A549 (cell line): ENCODE results near the gene RNU1-2. TPM values are rescaled to one million over a fixed set of nuclear protein-coding genes. Genes with fewer than 3 reads are reported as not detected.
"Not testable (repeated sequence)": the region's sequence is repeated elsewhere in the genome, so short reads cannot be mapped to it uniquely, and the experiment has no call there.

ENCODE experiments used
- ATAC-seq, 2 experiments: fragments of 200-7000 bp in 1 of 2; fragments of >200 bp in 1 of 2; cut with Nextera tagmentation in 1 of 2; cut with Tn5 transposase in 1 of 2; 3 replicates each; pipeline versions ENCODE4 v1.8.0 to v1.9.1; 2018 to 2020; ENCODE audit warnings: mild to moderate bottlenecking in 1 of 2, moderate library complexity in 1 of 2
- CTCF ChIA-PET: fragments of 300-600 bp; sonication (Branson Sonifier 250); formaldehyde crosslinking; extraction: SDS; loops from one replicate; lab custom pipeline; 2021; ENCODE audit warnings: antibody characterized with exemption, inconsistent platforms; lab: Yijun Ruan, JAX
- POLR2A ChIA-PET: fragments of 350-600 bp; formaldehyde crosslinking; extraction: SDS; loops from one replicate; lab custom pipeline; 2021; ENCODE audit warnings: antibody characterized with exemption, inconsistent platforms; lab: Yijun Ruan, JAX
- DNase-seq, 2 experiments: peaks; one replicate each; pipeline versions ENCODE4 v3.0.0 to v3.0.0-alpha.2; 2011 to 2016; ENCODE audit warnings: low read depth in 1 of 2, low spot score in 1 of 2
- FAIRE-seq: peaks from 2 replicates; lab custom pipeline; 2011; peaks lifted over from hg19 to GRCh38; lab: Jason Lieb, UNC
- H3K27ac ChIP-seq, 2 experiments: fragments of >200 bp; sonication (Bioruptor Twin); formaldehyde crosslinking; 3 replicates each; pipeline ENCODE4 v1.5.1; 2016 to 2017
- H3K4me1 ChIP-seq: fragments of >200 bp; sonication (Bioruptor Twin); formaldehyde crosslinking; 3 replicates; pipeline ENCODE4 v1.6.1; 2016
- H3K4me2 ChIP-seq: fragments of >200 bp; sonication (Bioruptor Twin); formaldehyde crosslinking; 3 replicates; pipeline ENCODE4 v1.6.1; 2016
- H3K4me3 ChIP-seq: fragments of >200 bp; sonication (Bioruptor Twin); formaldehyde crosslinking; 3 replicates; pipeline ENCODE4 v1.5.1; 2016
- H3K9me3 ChIP-seq: fragments of >200 bp; sonication (Bioruptor Twin); formaldehyde crosslinking; 3 replicates; pipeline ENCODE4 v1.6.1; 2016
- ATOH8 ChIP-seq: fragments of 250-450 bp; sonication (Bioruptor Pico); IDR thresholded peaks from 2 replicates; pipeline ENCODE4 v1.5.0; 2020; ENCODE audit warnings: low read depth, mild to moderate bottlenecking, moderate library complexity
- CHD4 ChIP-seq: fragments of 200-600 bp; sonication (generic); IDR thresholded peaks from 2 replicates; pipeline ENCODE4 v1.6.1; 2016; ENCODE audit warnings: antibody characterized with exemption, mild to moderate bottlenecking, borderline replicate concordance
- EHF ChIP-seq: fragments of 250-450 bp; sonication (Bioruptor Pico); IDR thresholded peaks from 2 replicates; pipeline ENCODE4 v1.5.0; 2020; ENCODE audit warnings: mild to moderate bottlenecking
- ESRRA ChIP-seq: fragments of 150-350 bp; IDR thresholded peaks from 2 replicates; pipeline ENCODE4 v1.6.1; 2014; ENCODE audit warnings: mild to moderate bottlenecking, low read length, borderline replicate concordance
- FOXS1 ChIP-seq: fragments of 250-450 bp; sonication (Bioruptor Pico); IDR thresholded peaks from 2 replicates; pipeline ENCODE4 v1.5.0; 2020; ENCODE audit warnings: mild to moderate bottlenecking, moderate library complexity
- HOXB5 ChIP-seq: fragments of 250-450 bp; sonication (Bioruptor Pico); IDR thresholded peaks from 2 replicates; pipeline ENCODE4 v1.5.0; 2020; ENCODE audit warnings: mild to moderate bottlenecking, moderate library complexity
- JUN ChIP-seq, 2 experiments: fragments of >200 bp; sonication (Bioruptor Twin); formaldehyde crosslinking; IDR thresholded peaks; 2 replicates in 1 of 2; 3 replicates in 1 of 2; pipeline ENCODE4 v1.6.1; 2016 to 2017
- KDM1A ChIP-seq: fragments of 200-600 bp; sonication (generic); IDR thresholded peaks from 2 replicates; pipeline ENCODE4 v1.6.1; 2016; ENCODE audit warnings: low read depth, mild to moderate bottlenecking
- KDM5A ChIP-seq: fragments of 200-600 bp; sonication (generic); IDR thresholded peaks from 2 replicates; pipeline ENCODE4 v1.6.1; 2016; ENCODE audit warnings: antibody characterized with exemption, mild to moderate bottlenecking
- MAFK ChIP-seq: fragments of 450-650 bp; IDR thresholded peaks from 2 replicates; pipeline ENCODE4 v1.6.1; 2014; ENCODE audit not compliant: partially characterized antibody
- NFE2L2 ChIP-seq: fragments of 150-350 bp; conservative IDR thresholded peaks from 2 replicates; pipeline ENCODE4 v1.6.1; 2014; ENCODE audit warnings: low read length
- POLR2A ChIP-seq: IDR thresholded peaks from 2 replicates; pipeline ENCODE4 v1.6.1; 2012; ENCODE audit warnings: mild to moderate bottlenecking, low read length
- SREBF2 ChIP-seq: fragments of 450-650 bp; IDR thresholded peaks from 2 replicates; pipeline ENCODE4 v1.6.1; 2014; ENCODE audit warnings: mild to moderate bottlenecking, moderate library complexity
- ZFP36 ChIP-seq: fragments of 450-650 bp; IDR thresholded peaks from 2 replicates; pipeline ENCODE4 v1.6.1; 2014; ENCODE audit warnings: borderline replicate concordance; ENCODE audit not compliant: partially characterized antibody
- WGBS: methylation state at CpG from one replicate; pipeline ENCODE4 v1.1.6; 2017; ENCODE audit errors: missing lambda C conversion rate; 5-methylcytosine and 5-hydroxymethylcytosine counted together
- polyA plus RNA-seq, 4 experiments: library from polyadenylated mRNA; depleted of rRNA in 3 of 4; stranded (reverse); fragments of >200 nt; fragmentation: RNase III in 1 of 4; extraction: RNeasy Plus Mini Kit Qiagen cat#74134 plus additional on column Dnase treatment in 1 of 4; gene quantifications; 2 replicates in 3 of 4; 3 replicates in 1 of 4; pipeline ENCODE4 v1.2.3, GENCODE V29; 2011 to 2017
- TF ChIP-seq, protein P1 (sequence below): IDR thresholded peaks from 2 replicates; pipeline ENCODE4 v1.6.1; 2012; ENCODE audit warnings: low read depth, borderline replicate concordance
- TF ChIP-seq, protein P2 (sequence below): IDR thresholded peaks from 2 replicates; pipeline ENCODE4 v1.6.1; 2012

RNU1-2 gene
- polyA plus RNA-seq, 2 of the 4 experiments (the other 2 are of a cell fraction): 6.6 to 56.2 TPM

- not testable (repeated sequence) for FAIRE-seq
Observed at GRCh38 chr1:16872152-16873075, 23.4 kb upstream of the RNU1-2 start.

GRCh38 chr1:16873076-16873879, 22.5 kb upstream of the RNU1-2 start:
- TF ChIP-seq, protein P1, sequence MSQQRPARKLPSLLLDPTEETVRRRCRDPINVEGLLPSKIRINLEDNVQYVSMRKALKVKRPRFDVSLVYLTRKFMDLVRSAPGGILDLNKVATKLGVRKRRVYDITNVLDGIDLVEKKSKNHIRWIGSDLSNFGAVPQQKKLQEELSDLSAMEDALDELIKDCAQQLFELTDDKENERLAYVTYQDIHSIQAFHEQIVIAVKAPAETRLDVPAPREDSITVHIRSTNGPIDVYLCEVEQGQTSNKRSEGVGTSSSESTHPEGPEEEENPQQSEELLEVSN: peak; percentile 89
- peak; percentile 20; the same call in 1 of the 2 replicates for TF ChIP-seq POLR2A
- TF ChIP-seq, protein P2, sequence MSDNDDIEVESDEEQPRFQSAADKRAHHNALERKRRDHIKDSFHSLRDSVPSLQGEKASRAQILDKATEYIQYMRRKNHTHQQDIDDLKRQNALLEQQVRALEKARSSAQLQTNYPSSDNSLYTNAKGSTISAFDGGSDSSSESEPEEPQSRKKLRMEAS: peak; percentile 68; the same call in 1 of the 2 replicates
- peak; percentile 59 to 92 for ATAC-seq
- H3K27ac ChIP-seq: peak overlapping the region; percentile 65 to 81
- H3K4me3 ChIP-seq: peak overlapping the region; percentile 36
- peak overlapping the region; percentile 94 for H3K4me2 ChIP-seq
- 14% methylated on average over 18 of the region's 52 CpGs for WGBS
- peak in 1 of 2 experiments; percentile 70 for DNase-seq
- ChIA-PET POLR2A (interaction anchor here (1.0 kb wide), 1 partner anchor 260 kb away, joined by 3 read pairs; the partner anchor contains the start of gene NBPF1), CTCF (interaction anchor here (0.7 to 1.7 kb wide), 3 partner anchors 9 to 166 kb away, joined by 3 to 5 read pairs (median 4); no protein-coding TSS in a partner anchor)
- not testable (repeated sequence) for H3K4me1 ChIP-seq, FAIRE-seq, H3K9me3 ChIP-seq

More at GRCh38 chr1:16872152-16873075, 23.4 kb upstream of the RNU1-2 start:
- Histone ChIP-seq H3K27ac (peak overlapping the region; percentile 6 to 81; a peak in 3 of 6 replicates), H3K4me2 (peak overlapping the region; percentile 94), H3K4me3 (peak overlapping the region; percentile 36)
- ATAC-seq (peak; percentile 93 to 98), DNase-seq (peak; percentile 76 to 94)
- ChIA-PET CTCF (interaction anchor here (0.7 kb wide), 1 partner anchor 10 kb away, joined by 4 read pairs; no protein-coding TSS in a partner anchor), POLR2A (interaction anchor here (1.0 kb wide), 1 partner anchor 259 kb away, joined by 3 read pairs; the partner anchor contains the start of gene NBPF1)
- H3K9me3 ChIP-seq, H3K4me1 ChIP-seq: not testable (repeated sequence)
- 31% methylated on average over 50 of the region's 66 CpGs for WGBS
- TF ChIP-seq JUN (IDR thresholded peaks at IDR 0.05) (peak in 1 of 2 experiments; percentile 34; a peak in 1 of 5 replicates), ZFP36 (peak; percentile 10), SREBF2 (peak; percentile 35; the same call in 1 of the 2 replicates)
- TF ChIP-seq, protein P2: peak; percentile 43; the same call in 1 of the 2 replicates

DNA sequence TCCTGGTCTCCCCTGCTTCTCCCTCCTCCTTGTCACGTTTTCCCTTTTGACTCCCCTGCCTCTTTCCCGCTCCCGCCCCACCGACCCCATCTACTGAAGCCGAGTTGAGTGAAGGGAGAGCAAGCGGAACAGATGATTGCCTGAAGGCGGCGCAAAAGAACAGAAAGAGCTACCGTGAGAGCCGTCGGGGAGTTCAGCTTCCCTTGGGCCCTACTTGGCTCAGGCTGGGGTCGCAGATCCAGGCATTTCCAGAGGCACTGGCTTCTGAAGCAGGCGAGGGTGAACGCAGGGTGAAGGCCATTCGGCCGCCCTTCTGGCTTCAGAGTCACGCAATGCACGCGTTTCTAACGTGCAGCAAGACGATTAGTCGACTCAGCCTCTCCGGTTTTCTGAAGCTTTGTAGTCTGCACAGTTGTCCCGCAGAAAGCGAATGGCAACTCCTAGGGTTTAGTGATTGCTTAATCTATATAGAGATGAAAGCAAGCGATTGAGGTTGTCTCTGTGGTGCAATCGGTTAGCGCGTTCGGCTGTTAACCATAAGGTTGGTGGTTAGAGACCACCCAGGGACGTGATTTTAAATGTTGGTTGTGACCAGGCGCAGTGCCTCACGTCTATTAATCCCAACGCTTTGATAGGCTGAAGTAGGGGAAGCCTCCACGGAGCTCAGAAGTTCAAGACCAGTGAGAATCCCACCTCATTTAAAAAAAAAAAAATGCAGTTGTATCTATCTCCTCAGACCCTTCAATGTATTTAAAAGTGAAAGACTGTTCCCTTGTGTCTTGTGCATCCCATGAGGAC, 20.6 kb upstream of the RNU1-2 start:
- POLR2A ChIA-PET, H3K4me1 ChIP-seq, H3K27ac ChIP-seq, H3K4me2 ChIP-seq, DNase-seq, FAIRE-seq, ATAC-seq, H3K9me3 ChIP-seq, H3K4me3 ChIP-seq: not testable (repeated sequence)
- WGBS: 92% methylated on average over 22 of the region's 35 CpGs
- CTCF ChIA-PET: interaction anchor here (0.7 to 1.7 kb wide), 2 partner anchors 168 to 267 kb away, joined by 3 to 5 read pairs; no protein-coding TSS in a partner anchor

DNA sequence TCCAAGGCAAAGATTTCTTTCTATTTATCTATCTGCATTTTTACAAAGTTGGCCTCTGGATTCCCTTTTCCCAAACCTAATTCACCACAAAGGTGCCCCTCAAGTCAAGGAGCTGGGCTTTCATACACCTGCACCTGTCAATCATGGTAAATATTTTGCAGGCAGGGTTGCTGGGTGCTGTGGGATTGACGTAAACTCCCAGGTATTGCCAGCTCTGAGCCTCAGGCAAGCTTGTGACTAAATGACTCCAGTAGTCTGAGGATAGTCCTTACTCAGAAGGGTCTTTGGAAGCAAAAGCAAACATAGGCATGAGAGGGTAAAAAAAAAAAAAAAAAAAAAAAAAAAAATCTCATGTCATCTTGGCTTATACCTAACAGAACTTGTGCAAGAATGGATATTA, 14.0 kb upstream of the RNU1-2 start:
- POLR2A ChIA-PET, ATAC-seq: not testable (repeated sequence)

DNA sequence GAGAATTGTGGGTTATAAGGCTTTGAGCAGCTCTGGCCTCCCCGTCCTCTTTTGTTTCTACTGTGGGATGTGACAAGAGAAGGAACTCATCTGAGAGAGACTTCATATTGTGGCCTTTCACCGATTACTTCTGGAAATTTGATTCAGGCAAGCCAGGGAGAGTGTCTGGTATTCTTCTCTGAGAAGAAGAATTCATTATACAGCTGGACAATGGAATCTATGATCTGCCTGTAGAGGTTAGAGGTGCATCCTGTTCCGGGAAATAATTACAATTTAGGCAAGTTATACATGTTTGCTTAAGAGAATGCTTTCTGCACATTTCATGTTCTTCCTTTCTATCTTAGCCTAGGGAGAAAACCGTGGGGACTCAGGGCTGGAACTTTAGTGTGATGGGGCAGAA, 12.8 kb upstream of the RNU1-2 start:
- CTCF ChIA-PET: interaction anchor here (0.6 to 1.8 kb wide), 3 partner anchors 10 to 262 kb away, joined by 3 to 6 read pairs (median 4); no protein-coding TSS in a partner anchor
- DNase-seq: no peak
- H3K9me3 ChIP-seq: no peaks in the 10 kb centered on the region
- H3K4me2 ChIP-seq: no peak overlapping the region
- ATAC-seq: no peak
- H3K4me3 ChIP-seq: no peak overlapping the region
- 47% methylated on average over 4 of the region's 4 CpGs for WGBS
- POLR2A ChIA-PET: no interaction called here
- no peak overlapping the region for H3K27ac ChIP-seq
- peaks cover 3% of the 10 kb centered on the region; the same call in 2 of the 3 replicates for H3K4me1 ChIP-seq
- FAIRE-seq: no peak
- TF ChIP-seq CHD4 (no peak), HOXB5 (CRISPR knock-in tag) (no peak), MAFK (no peak), KDM1A (no peak), ZFP36 (no peak), ATOH8 (CRISPR knock-in tag) (no peak), FOXS1 (no peak), NFE2L2 (no peak), KDM5A (no peak), EHF (no peak), ESRRA (no peak)
- TF ChIP-seq, protein P2: no peak

More for the DNA sequence above, 14.0 kb upstream of the RNU1-2 start:
- not testable (repeated sequence) for H3K4me1 ChIP-seq, H3K4me2 ChIP-seq, H3K4me3 ChIP-seq, FAIRE-seq, H3K27ac ChIP-seq, DNase-seq, H3K9me3 ChIP-seq
- WGBS: 100% methylated on average over 1 of the region's 1 CpG
- CTCF ChIA-PET: interaction anchor here (1.8 kb wide), 2 partner anchors 9 to 261 kb away, joined by 4 to 6 read pairs; no protein-coding TSS in a partner anchor
